Astrocyte (in vitro differentiated cells and primary cell): ENCODE measurements around the gene STX10. TPM values are rescaled to one million over a fixed set of nuclear protein-coding genes. Genes with fewer than 3 reads are reported as not detected.
A peak's percentile ranks its signal among the peaks of the same experiment; 100 is the strongest.

Experiments
- DNase-seq: peaks from one replicate; pipeline ENCODE4 v3.0.0-alpha.2; 2010; ENCODE audit warnings: low read depth
- FAIRE-seq: peaks from 2 replicates; lab custom pipeline; 2011; peaks lifted over from hg19 to GRCh38; lab: Jason Lieb, UNC
- H2AFZ ChIP-seq: 2 replicates; pipeline ENCODE4 v1.6.0; 2012; ENCODE audit warnings: low read depth, low read length, inconsistent platforms
- H3K27ac ChIP-seq: 2 replicates; pipeline ENCODE4 v1.5.1; 2011; ENCODE audit warnings: low read depth, low read length, inconsistent platforms
- H3K27me3 ChIP-seq: 2 replicates; pipeline ENCODE4 v1.6.0; 2011; ENCODE audit warnings: low read length, inconsistent platforms; ENCODE audit not compliant: insufficient read depth
- H3K36me3 ChIP-seq: 2 replicates; pipeline ENCODE4 v1.5.1; 2011; ENCODE audit warnings: low read length, inconsistent platforms; ENCODE audit not compliant: insufficient read depth
- H3K4me1 ChIP-seq: 2 replicates; pipeline ENCODE4 v1.5.1; 2011; ENCODE audit warnings: low read length, inconsistent platforms; ENCODE audit not compliant: insufficient read depth
- H3K4me2 ChIP-seq: 2 replicates; pipeline ENCODE4 v1.6.0; 2012; ENCODE audit warnings: low read length, inconsistent platforms
- H3K4me3 ChIP-seq: 2 replicates; pipeline ENCODE4 v1.5.1; 2011; ENCODE audit warnings: low read depth, mild to moderate bottlenecking, low read length, inconsistent platforms; ENCODE audit not compliant: insufficient read depth
- H3K79me2 ChIP-seq: 2 replicates; pipeline ENCODE4 v1.6.0; 2012; ENCODE audit warnings: mild to moderate bottlenecking, low read length, inconsistent platforms; ENCODE audit not compliant: insufficient read depth
- H3K9ac ChIP-seq: 2 replicates; pipeline ENCODE4 v1.6.0; 2012; ENCODE audit warnings: mild to moderate bottlenecking, low read length, inconsistent platforms
- H3K9me3 ChIP-seq: 2 replicates; pipeline ENCODE4 v1.5.1; 2012; ENCODE audit warnings: low read depth, mild to moderate bottlenecking, low read length, inconsistent platforms; ENCODE audit not compliant: insufficient read depth
- H4K20me1 ChIP-seq: 2 replicates; pipeline ENCODE4 v1.6.0; 2012; ENCODE audit warnings: low read length, inconsistent platforms; ENCODE audit not compliant: insufficient read depth
- H3K27ac Mint-ChIP-seq: one replicate; pipeline ENCODE4 v1.8.0; 2021; ENCODE audit warnings: mild to moderate bottlenecking, mixed read lengths; ENCODE audit not compliant: unreplicated experiment
- H3K27me3 Mint-ChIP-seq: one replicate; pipeline ENCODE4 v1.8.0; 2021; ENCODE audit warnings: low read depth, mixed read lengths; ENCODE audit not compliant: unreplicated experiment
- H3K36me3 Mint-ChIP-seq: one replicate; pipeline ENCODE4 v1.8.0; 2021; ENCODE audit warnings: low read depth, mixed read lengths; ENCODE audit not compliant: unreplicated experiment
- H3K4me1 Mint-ChIP-seq: one replicate; pipeline ENCODE4 v1.8.0; 2021; ENCODE audit warnings: low read depth, mixed read lengths; ENCODE audit not compliant: unreplicated experiment
- H3K4me3 Mint-ChIP-seq: one replicate; pipeline ENCODE4 v1.8.0; 2021; ENCODE audit warnings: mild to moderate bottlenecking, moderate library complexity, mixed read lengths; ENCODE audit not compliant: unreplicated experiment
- H3K9me3 Mint-ChIP-seq: one replicate; pipeline ENCODE4 v1.8.0; 2021; ENCODE audit warnings: mild to moderate bottlenecking, mixed read lengths; ENCODE audit not compliant: unreplicated experiment
- EZH2 ChIP-seq: IDR thresholded peaks from 2 replicates; pipeline ENCODE4 v1.6.1; 2012; ENCODE audit warnings: mild to moderate bottlenecking, low read length, inconsistent platforms; ENCODE audit not compliant: insufficient read depth
- total RNA-seq: library from RNA; stranded (reverse); gene quantifications from 2 replicates; pipeline ENCODE4 v1.2.1, GENCODE V29; 2021
- TF ChIP-seq, protein P1 (sequence below): IDR thresholded peaks from 2 replicates; pipeline ENCODE4 v1.5.1; 2011; ENCODE audit warnings: low read depth, mild to moderate bottlenecking, inconsistent platforms, low read length, moderate library complexity; ENCODE audit not compliant: insufficient read depth

Gene STX10
- total RNA-seq, 1 donor from 2014 or later = 39.7 TPM

- Mint-ChIP-seq H3K9me3 (no peaks in the 10 kb centered on the region), H3K36me3 (peaks cover 15% of the 10 kb centered on the region), H3K4me1 (peaks cover 8% of the 10 kb centered on the region), H3K27me3 (no peaks in the 10 kb centered on the region), H3K27ac (peak overlapping the region; percentile 99), H3K4me3 (peak overlapping the region; percentile 95)
- DNase-seq (peak; percentile 23), FAIRE-seq (no peak)
- H3K4me2 ChIP-seq = peak overlapping the region; percentile 97
- H3K9me3 ChIP-seq = no peaks in the 10 kb centered on the region
- no peaks in the 10 kb centered on the region for H3K36me3 ChIP-seq
- H2AFZ ChIP-seq = no peak overlapping the region
- H3K27ac ChIP-seq = peak overlapping the region; percentile 95
- H3K4me1 ChIP-seq = peaks cover 32% of the 10 kb centered on the region
- H3K79me2 ChIP-seq = peaks cover 57% of the 10 kb centered on the region
- peak overlapping the region; percentile 100 for H3K4me3 ChIP-seq
- peak overlapping the region; percentile 100 for H3K9ac ChIP-seq
- TF ChIP-seq, protein P1, sequence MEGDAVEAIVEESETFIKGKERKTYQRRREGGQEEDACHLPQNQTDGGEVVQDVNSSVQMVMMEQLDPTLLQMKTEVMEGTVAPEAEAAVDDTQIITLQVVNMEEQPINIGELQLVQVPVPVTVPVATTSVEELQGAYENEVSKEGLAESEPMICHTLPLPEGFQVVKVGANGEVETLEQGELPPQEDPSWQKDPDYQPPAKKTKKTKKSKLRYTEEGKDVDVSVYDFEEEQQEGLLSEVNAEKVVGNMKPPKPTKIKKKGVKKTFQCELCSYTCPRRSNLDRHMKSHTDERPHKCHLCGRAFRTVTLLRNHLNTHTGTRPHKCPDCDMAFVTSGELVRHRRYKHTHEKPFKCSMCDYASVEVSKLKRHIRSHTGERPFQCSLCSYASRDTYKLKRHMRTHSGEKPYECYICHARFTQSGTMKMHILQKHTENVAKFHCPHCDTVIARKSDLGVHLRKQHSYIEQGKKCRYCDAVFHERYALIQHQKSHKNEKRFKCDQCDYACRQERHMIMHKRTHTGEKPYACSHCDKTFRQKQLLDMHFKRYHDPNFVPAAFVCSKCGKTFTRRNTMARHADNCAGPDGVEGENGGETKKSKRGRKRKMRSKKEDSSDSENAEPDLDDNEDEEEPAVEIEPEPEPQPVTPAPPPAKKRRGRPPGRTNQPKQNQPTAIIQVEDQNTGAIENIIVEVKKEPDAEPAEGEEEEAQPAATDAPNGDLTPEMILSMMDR = no peak
- TF ChIP-seq EZH2 = no peak
- H3K27me3 ChIP-seq = no peaks in the 10 kb centered on the region
- H4K20me1 ChIP-seq = peaks cover 33% of the 10 kb centered on the region
Observed at GRCh38 chr19:13153569-13154240, 3.5 kb upstream of the STX10 start.

DNA sequence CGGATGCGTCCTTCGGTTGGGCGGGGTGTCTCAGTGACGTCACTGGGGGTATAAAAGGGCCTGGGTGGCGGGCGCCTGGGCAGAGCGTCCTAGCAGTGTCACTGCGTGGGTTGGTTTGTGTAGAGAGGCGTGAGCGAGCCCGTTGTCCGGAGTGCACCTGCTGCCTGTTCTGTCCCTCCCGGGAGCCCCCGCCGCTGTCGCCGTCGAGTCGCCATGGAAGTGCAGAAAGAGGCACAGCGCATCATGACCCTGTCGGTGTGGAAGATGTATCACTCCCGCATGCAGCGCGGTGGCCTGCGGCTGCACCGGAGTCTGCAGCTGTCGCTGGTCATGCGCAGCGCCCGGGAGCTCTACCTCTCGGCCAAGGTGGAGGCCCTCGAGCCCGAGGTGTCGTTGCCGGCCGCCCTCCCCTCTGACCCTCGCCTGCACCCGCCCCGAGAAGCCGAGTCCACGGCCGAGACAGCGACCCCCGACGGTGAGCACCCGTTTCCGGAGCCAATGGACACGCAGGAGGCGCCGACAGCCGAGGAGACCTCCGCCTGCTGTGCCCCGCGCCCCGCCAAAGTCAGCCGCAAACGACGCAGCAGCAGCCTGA lies 2.9 kb upstream of the STX10 start:
- peaks cover 60% of the 10 kb centered on the region for H3K79me2 ChIP-seq
- Mint-ChIP-seq H3K4me1 (peaks cover 9% of the 10 kb centered on the region), H3K27me3 (no peaks in the 10 kb centered on the region), H3K36me3 (peaks cover 15% of the 10 kb centered on the region), H3K4me3 (peak overlapping the region; percentile 95), H3K9me3 (no peaks in the 10 kb centered on the region), H3K27ac (peak overlapping the region; percentile 97)
- no peaks in the 10 kb centered on the region for H3K36me3 ChIP-seq
- TF ChIP-seq, protein P1 = no peak
- no peak for TF ChIP-seq EZH2
- H3K4me2 ChIP-seq = peak overlapping the region; percentile 97
- no peak for FAIRE-seq
- H3K9ac ChIP-seq = peak overlapping the region; percentile 100
- peak overlapping the region; percentile 95 for H3K27ac ChIP-seq
- no peaks in the 10 kb centered on the region for H3K27me3 ChIP-seq
- DNase-seq = peak; percentile 83
- no peak overlapping the region for H2AFZ ChIP-seq
- peaks cover 36% of the 10 kb centered on the region for H4K20me1 ChIP-seq
- peaks cover 32% of the 10 kb centered on the region for H3K4me1 ChIP-seq
- H3K9me3 ChIP-seq = no peaks in the 10 kb centered on the region
- H3K4me3 ChIP-seq = peak overlapping the region; percentile 100
